A549 (cell line): Measurements from ENCODE around the gene SNX11. TPM values are rescaled to one million over a fixed set of nuclear protein-coding genes. Genes with fewer than 3 reads are reported as not detected.

Source experiments
- ATAC-seq, 2 experiments: fragments of 200-7000 bp in 1 of 2; fragments of >200 bp in 1 of 2; cut with Nextera tagmentation in 1 of 2; cut with Tn5 transposase in 1 of 2; 3 replicates each; pipeline versions ENCODE4 v1.8.0 to v1.9.1; 2018 to 2020; ENCODE audit warnings: mild to moderate bottlenecking in 1 of 2, moderate library complexity in 1 of 2
- CTCF ChIA-PET: fragments of 300-600 bp; sonication (Branson Sonifier 250); formaldehyde crosslinking; extraction: SDS; loops from one replicate; lab custom pipeline; 2021; ENCODE audit warnings: antibody characterized with exemption, inconsistent platforms; lab: Yijun Ruan, JAX
- POLR2A ChIA-PET: fragments of 350-600 bp; formaldehyde crosslinking; extraction: SDS; loops from one replicate; lab custom pipeline; 2021; ENCODE audit warnings: antibody characterized with exemption, inconsistent platforms; lab: Yijun Ruan, JAX
- DNase-seq, 2 experiments: peaks; one replicate each; pipeline versions ENCODE4 v3.0.0 to v3.0.0-alpha.2; 2011 to 2016; ENCODE audit warnings: low read depth in 1 of 2, low spot score in 1 of 2
- FAIRE-seq: peaks from 2 replicates; lab custom pipeline; 2011; peaks lifted over from hg19 to GRCh38; lab: Jason Lieb, UNC
- H3K27ac ChIP-seq, 2 experiments: fragments of >200 bp; sonication (Bioruptor Twin); formaldehyde crosslinking; 3 replicates each; pipeline ENCODE4 v1.5.1; 2016 to 2017
- H3K4me1 ChIP-seq: fragments of >200 bp; sonication (Bioruptor Twin); formaldehyde crosslinking; 3 replicates; pipeline ENCODE4 v1.6.1; 2016
- H3K4me2 ChIP-seq: fragments of >200 bp; sonication (Bioruptor Twin); formaldehyde crosslinking; 3 replicates; pipeline ENCODE4 v1.6.1; 2016
- H3K4me3 ChIP-seq: fragments of >200 bp; sonication (Bioruptor Twin); formaldehyde crosslinking; 3 replicates; pipeline ENCODE4 v1.5.1; 2016
- H3K9me3 ChIP-seq: fragments of >200 bp; sonication (Bioruptor Twin); formaldehyde crosslinking; 3 replicates; pipeline ENCODE4 v1.6.1; 2016
- BHLHE40 ChIP-seq: IDR thresholded peaks from 2 replicates; pipeline ENCODE4 v1.6.1; 2012; ENCODE audit warnings: low read depth, low read length, inconsistent platforms
- CBX8 ChIP-seq: fragments of 200-600 bp; sonication (generic); IDR thresholded peaks from 2 replicates; pipeline ENCODE4 v1.6.1; 2016
- CEBPB ChIP-seq, 2 experiments: fragments of >200 bp in 1 of 2; sonication (Bioruptor Twin) in 1 of 2; formaldehyde crosslinking in 1 of 2; IDR thresholded peaks; 2 replicates each; pipeline ENCODE4 v1.6.1; 2012 to 2016
- CHD2 ChIP-seq: fragments of 150-350 bp; IDR thresholded peaks from 2 replicates; pipeline ENCODE4 v1.6.1; 2014; ENCODE audit warnings: low read length; ENCODE audit not compliant: partially characterized antibody
- CHD4 ChIP-seq: fragments of 200-600 bp; sonication (generic); IDR thresholded peaks from 2 replicates; pipeline ENCODE4 v1.6.1; 2016; ENCODE audit warnings: antibody characterized with exemption, mild to moderate bottlenecking, borderline replicate concordance
- E2F6 ChIP-seq: IDR thresholded peaks from 2 replicates; pipeline ENCODE4 v1.6.1; 2012; ENCODE audit warnings: low read depth, borderline replicate concordance
- EHF ChIP-seq: fragments of 250-450 bp; sonication (Bioruptor Pico); IDR thresholded peaks from 2 replicates; pipeline ENCODE4 v1.5.0; 2020; ENCODE audit warnings: mild to moderate bottlenecking
- EP300 ChIP-seq, 2 experiments: fragments of >200 bp; sonication (Bioruptor Twin); formaldehyde crosslinking; IDR thresholded peaks; 2 replicates in 1 of 2; 3 replicates in 1 of 2; pipeline ENCODE4 v1.6.1; 2016 to 2017
- FOSB ChIP-seq: fragments of 250-450 bp; sonication (Bioruptor Pico); IDR thresholded peaks from 2 replicates; pipeline ENCODE4 v1.5.0; 2020; ENCODE audit warnings: mild to moderate bottlenecking, moderate library complexity
- FOXS1 ChIP-seq: fragments of 250-450 bp; sonication (Bioruptor Pico); IDR thresholded peaks from 2 replicates; pipeline ENCODE4 v1.5.0; 2020; ENCODE audit warnings: mild to moderate bottlenecking, moderate library complexity
- HDAC2 ChIP-seq: fragments of 200-600 bp; sonication (generic); IDR thresholded peaks from 2 replicates; pipeline ENCODE4 v1.6.1; 2016
- HEYL ChIP-seq: fragments of 250-450 bp; sonication (Bioruptor Pico); IDR thresholded peaks from 2 replicates; pipeline ENCODE4 v1.8.0; 2021; ENCODE audit warnings: mild to moderate bottlenecking, moderate library complexity
- HMGXB4 ChIP-seq: fragments of 250-450 bp; sonication (Bioruptor Pico); IDR thresholded peaks from 2 replicates; pipeline ENCODE4 v1.5.0; 2021; ENCODE audit warnings: mild to moderate bottlenecking, moderate library complexity, borderline replicate concordance
- MAFK ChIP-seq: fragments of 450-650 bp; IDR thresholded peaks from 2 replicates; pipeline ENCODE4 v1.6.1; 2014; ENCODE audit not compliant: partially characterized antibody
- NFE2L2 ChIP-seq: fragments of 150-350 bp; conservative IDR thresholded peaks from 2 replicates; pipeline ENCODE4 v1.6.1; 2014; ENCODE audit warnings: low read length
- NR3C1 ChIP-seq: fragments of >200 bp; sonication (Bioruptor Twin); formaldehyde crosslinking; IDR thresholded peaks from 3 replicates; pipeline ENCODE4 v1.6.1; 2017
- PHF8 ChIP-seq: fragments of 200-600 bp; sonication (generic); IDR thresholded peaks from 2 replicates; pipeline ENCODE4 v1.6.1; 2016; ENCODE audit warnings: low read depth, mild to moderate bottlenecking, antibody characterized with exemption, moderate library complexity, borderline replicate concordance
- RAD21 ChIP-seq, 2 experiments: fragments of >200 bp in 1 of 2; sonication (Bioruptor Twin) in 1 of 2; formaldehyde crosslinking in 1 of 2; IDR thresholded peaks in 1 of 2; conservative IDR thresholded peaks in 1 of 2; 2 replicates in 1 of 2; 3 replicates in 1 of 2; pipeline ENCODE4 v1.6.1; 2012 to 2018; ENCODE audit warnings: inconsistent platforms in 1 of 2
- RCOR1 ChIP-seq: fragments of 150-350 bp; IDR thresholded peaks from 2 replicates; pipeline ENCODE4 v1.6.1; 2014; ENCODE audit warnings: antibody characterized with exemption, low read length, low read depth
- RFX5 ChIP-seq: fragments of 450-650 bp; IDR thresholded peaks from 2 replicates; pipeline ENCODE4 v1.7.1; 2014; ENCODE audit warnings: antibody characterized with exemption, mild to moderate bottlenecking, moderate library complexity
- SMC3 ChIP-seq: fragments of >200 bp; sonication (Bioruptor Twin); formaldehyde crosslinking; IDR thresholded peaks from 3 replicates; pipeline ENCODE4 v1.6.1; 2018; ENCODE audit warnings: inconsistent platforms
- TP53 ChIP-seq: fragments of 250-450 bp; sonication (Bioruptor Pico); IDR thresholded peaks from 2 replicates; pipeline ENCODE4 v1.5.0; 2021; ENCODE audit warnings: mild to moderate bottlenecking, moderate library complexity
- USF2 ChIP-seq: fragments of 450-650 bp; IDR thresholded peaks from 2 replicates; pipeline ENCODE4 v1.6.1; 2014; ENCODE audit warnings: antibody characterized with exemption
- ZC3H11A ChIP-seq: fragments of 450-650 bp; IDR thresholded peaks from 2 replicates; pipeline ENCODE4 v1.6.1; 2014; ENCODE audit warnings: antibody characterized with exemption, mild to moderate bottlenecking
- ZNF302 ChIP-seq: fragments of 250-450 bp; sonication (Bioruptor Pico); IDR thresholded peaks from 2 replicates; pipeline ENCODE4 v1.9.0; 2021; ENCODE audit warnings: inconsistent platforms, mild to moderate bottlenecking, moderate library complexity
- ZSCAN20 ChIP-seq: fragments of 250-450 bp; sonication (Bioruptor Pico); IDR thresholded peaks from 2 replicates; pipeline ENCODE4 v1.8.0; 2022; ENCODE audit warnings: mild to moderate bottlenecking, moderate library complexity
- WGBS: methylation state at CpG from one replicate; pipeline ENCODE4 v1.1.6; 2017; ENCODE audit errors: missing lambda C conversion rate; 5-methylcytosine and 5-hydroxymethylcytosine counted together
- polyA plus RNA-seq, 4 experiments: library from polyadenylated mRNA; depleted of rRNA in 3 of 4; stranded (reverse); fragments of >200 nt; fragmentation: RNase III in 1 of 4; extraction: RNeasy Plus Mini Kit Qiagen cat#74134 plus additional on column Dnase treatment in 1 of 4; gene quantifications; 2 replicates in 3 of 4; 3 replicates in 1 of 4; pipeline ENCODE4 v1.2.3, GENCODE V29; 2011 to 2017
- TF ChIP-seq, protein P1 (sequence below): IDR thresholded peaks from 2 replicates; pipeline ENCODE4 v1.6.1; 2012

SNX11 gene
- polyA plus RNA-seq, 2 of the 4 experiments (the other 2 are of a cell fraction), result 22.3 to 28.4 TPM

GRCh38 chr17:48068491-48068961 lies 39.0 kb upstream of the SNX11 start:
- no peak overlapping the region for H3K27ac ChIP-seq
- CTCF ChIA-PET, result interaction anchor here (0.5 to 46.6 kb wide), 11 partner anchors 1 to 1268 kb away, joined by 3 to 1398 read pairs (median 5); partner anchors contain the start of genes COPZ2 and NFE2L1
- H3K4me1 ChIP-seq, result no peaks in the 10 kb centered on the region
- FAIRE-seq (no peak), ATAC-seq (peak; percentile 90 to 94), DNase-seq (peak; percentile 65 to 76)
- H3K9me3 ChIP-seq, result no peaks in the 10 kb centered on the region
- POLR2A ChIA-PET, result interaction anchor here (0.7 to 2.3 kb wide), 3 partner anchors 13 to 21 kb away, joined by 3 to 20 read pairs (median 6); partner anchors contain the start of gene NFE2L1
- WGBS, result 78% methylated on average over 3 of the region's 3 CpGs
- H3K4me2 ChIP-seq, result no peak overlapping the region
- no peak overlapping the region for H3K4me3 ChIP-seq
- TF ChIP-seq FOSB (CRISPR knock-in tag) (no peak), RAD21 (conservative IDR thresholded peaks at IDR 0.05 in 1 of 2, IDR thresholded peaks at IDR 0.05 in 1 of 2) (0 out of 5 replicates have a peak, but pooled peaks of 1 of the 2 experiments have one; percentile 18)

GRCh38 chr17:48070195-48070594 lies 37.4 kb upstream of the SNX11 start:
- Histone ChIP-seq H3K4me2 (no peak overlapping the region), H3K27ac (no peak overlapping the region), H3K9me3 (no peaks in the 10 kb centered on the region), H3K4me3 (no peak overlapping the region), H3K4me1 (no peaks in the 10 kb centered on the region)
- CTCF ChIA-PET, result interaction anchor here (2.2 to 46.6 kb wide), 3 partner anchors 1 to 92 kb away, joined by 6 to 1398 read pairs (median 1398); partner anchors contain the start of genes COPZ2 and NFE2L1
- WGBS, result 73% methylated on average over 2 of the region's 2 CpGs
- no peak for FAIRE-seq
- no peak for TF ChIP-seq HDAC2
- no peak for TF ChIP-seq HEYL
- TF ChIP-seq NR3C1, result no peak
- no peak for TF ChIP-seq EP300 (IDR thresholded peaks at IDR 0.05)
- no peak for TF ChIP-seq CEBPB (IDR thresholded peaks at IDR 0.05)
- TF ChIP-seq FOSB (CRISPR knock-in tag), result no peak
- no peak for TF ChIP-seq RFX5
- TF ChIP-seq FOXS1 (CRISPR knock-in tag), result no peak
- no peak for TF ChIP-seq BHLHE40
- no peak for TF ChIP-seq CHD4
- TF ChIP-seq CBX8, result no peak
- TF ChIP-seq E2F6, result no peak
- no peak for TF ChIP-seq ZC3H11A
- no peak for TF ChIP-seq TP53 (CRISPR knock-in tag)
- TF ChIP-seq HMGXB4 (CRISPR knock-in tag), result no peak
- TF ChIP-seq NFE2L2, result no peak
- no peak for TF ChIP-seq SMC3
- DNase-seq, result no peak
- ATAC-seq, result no peak
- POLR2A ChIA-PET, result no interaction called here

GRCh38 chr17:48071654-48072053 lies 35.9 kb upstream of the SNX11 start:
- Histone ChIP-seq H3K9me3 (no peaks in the 10 kb centered on the region), H3K4me2 (no peak overlapping the region), H3K27ac (no peak overlapping the region), H3K4me3 (no peak overlapping the region), H3K4me1 (no peaks in the 10 kb centered on the region)
- WGBS, result 65% methylated on average over 2 of the region's 2 CpGs
- ChIA-PET CTCF (interaction anchor here (1.3 to 36.2 kb wide), 6 partner anchors 9 to 521 kb away, joined by 3 to 1398 read pairs (median 25); partner anchors contain the start of genes COPZ2 and NFE2L1), POLR2A (interaction anchor here (1.2 kb wide), 1 partner anchor 23 kb away, joined by 3 read pairs; the partner anchor contains the start of gene NFE2L1)
- DNase-seq (no peak), ATAC-seq (no peak), FAIRE-seq (no peak)
- no peak for TF ChIP-seq PHF8
- TF ChIP-seq EHF, result no peak
- TF ChIP-seq ZSCAN20, result no peak
- no peak for TF ChIP-seq FOXS1 (CRISPR knock-in tag)
- no peak for TF ChIP-seq HDAC2
- no peak for TF ChIP-seq CHD2
- TF ChIP-seq MAFK, result no peak
- TF ChIP-seq E2F6, result no peak
- no peak for TF ChIP-seq USF2
- TF ChIP-seq, protein P1, sequence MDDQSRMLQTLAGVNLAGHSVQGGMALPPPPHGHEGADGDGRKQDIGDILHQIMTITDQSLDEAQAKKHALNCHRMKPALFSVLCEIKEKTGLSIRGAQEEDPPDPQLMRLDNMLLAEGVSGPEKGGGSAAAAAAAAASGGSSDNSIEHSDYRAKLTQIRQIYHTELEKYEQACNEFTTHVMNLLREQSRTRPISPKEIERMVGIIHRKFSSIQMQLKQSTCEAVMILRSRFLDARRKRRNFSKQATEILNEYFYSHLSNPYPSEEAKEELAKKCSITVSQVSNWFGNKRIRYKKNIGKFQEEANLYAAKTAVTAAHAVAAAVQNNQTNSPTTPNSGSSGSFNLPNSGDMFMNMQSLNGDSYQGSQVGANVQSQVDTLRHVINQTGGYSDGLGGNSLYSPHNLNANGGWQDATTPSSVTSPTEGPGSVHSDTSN, result no peak
- no peak for TF ChIP-seq RFX5
- TF ChIP-seq ZC3H11A, result no peak
- no peak for TF ChIP-seq ZNF302
- TF ChIP-seq RCOR1, result no peak
- TF ChIP-seq CEBPB (IDR thresholded peaks at IDR 0.05), result no peak
- TF ChIP-seq HMGXB4 (CRISPR knock-in tag), result no peak
